ENCODE measurements around the gene SNRK.

The SNRK gene

GRCh38 chr3:43372007-43372740, 85.8 kb downstream of the SNRK start:
- DNase-seq = no peak

GRCh38 chr3:43372809-43373559, 86.6 kb downstream of the SNRK start:
- no peak for DNase-seq

GRCh38 chr3:43373560-43373928, 87.2 kb downstream of the SNRK start:
- DNase-seq = no peak

GRCh38 chr3:43378066-43378935, 92.0 kb downstream of the SNRK start:
- no peak for DNase-seq

GRCh38 chr3:43379343-43379742, 93.0 kb downstream of the SNRK start:
- no peak for DNase-seq

- DNase-seq = no peak
Observed at GRCh38 chr3:43388175-43388574, 101.8 kb downstream of the SNRK start.

GRCh38 chr3:43388915-43389314, 102.6 kb downstream of the SNRK start:
- no peak for DNase-seq

- no peak for DNase-seq
Observed at GRCh38 chr3:43389388-43390254, 103.3 kb downstream of the SNRK start.

GRCh38 chr3:43390255-43390588, 103.9 kb downstream of the SNRK start:
- no peak for DNase-seq

- no peak for DNase-seq
Observed at GRCh38 chr3:43391621-43392020, 105.3 kb downstream of the SNRK start.

- DNase-seq = no peak
Observed at GRCh38 chr3:43394041-43394554, 107.8 kb downstream of the SNRK start.

- DNase-seq = no peak
Observed at GRCh38 chr3:43399034-43399433, 112.7 kb downstream of the SNRK start.

- no peak for DNase-seq
Observed at GRCh38 chr3:43400167-43400566, 113.8 kb downstream of the SNRK start.
